ENCODE data around the gene EIF2A.

- no peak for TF ChIP-seq CTCF (conservative IDR thresholded peaks at IDR 0.05 in 1 of 2, IDR thresholded peaks at IDR 0.05 in 1 of 2; ENCODE audit: low read depth in 1 of 2, low read length in 2 of 2)
- TF ChIP-seq EZH2 (IDR thresholded peaks at IDR 0.05; ENCODE audit: low read length, missing control alignments): no peak
Observed at GRCh38 chr3:150626148-150626930, 79.8 kb downstream of the EIF2A start.
